ENCODE data around the gene ACACA.

DNA sequence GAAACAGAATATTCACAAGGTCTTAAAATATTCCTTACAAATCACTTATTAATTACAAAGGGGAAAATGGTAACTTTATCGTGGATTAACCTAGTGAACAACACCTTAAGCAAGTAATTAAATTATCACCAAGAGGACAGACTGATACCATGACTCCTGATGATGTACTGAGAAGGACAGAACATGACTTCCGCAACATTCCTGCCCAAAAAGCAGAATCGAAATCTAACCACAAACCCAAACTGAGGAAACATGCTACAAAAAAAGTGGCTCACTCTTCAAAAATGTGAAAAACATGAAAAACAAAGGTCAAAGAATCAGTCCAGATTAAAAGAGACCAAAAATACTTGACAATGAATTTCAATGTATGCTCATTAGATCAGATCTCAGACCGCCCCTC, 306.4 kb downstream of the ACACA start:
- TF ChIP-seq CTCF (conservative IDR thresholded peaks at IDR 0.05) (no peak), ZFX (IDR thresholded peaks at IDR 0.05) (no peak)

All from C4-2B (cell line).